GM06990 (cell line): ENCODE results near the gene INO80E.
A peak's percentile ranks its signal among the peaks of the same experiment; 100 is the strongest.
"Not testable (repeated sequence)": the region's sequence is repeated elsewhere in the genome, so short reads cannot be mapped to it uniquely, and the experiment has no call there.

Experiments used
- DNase-seq: peaks from one replicate; pipeline ENCODE4 v3.0.0-alpha.2; 2011; ENCODE audit not compliant: insufficient read length; ENCODE audit errors: extremely low read depth
- H3K27me3 ChIP-seq: replicated peaks from 2 replicates; pipeline ENCODE4 v1.6.0; 2011; ENCODE audit warnings: low read length; ENCODE audit not compliant: control insufficient read depth, insufficient read depth
- H3K36me3 ChIP-seq: 2 replicates; pipeline ENCODE4 v1.5.1; 2011; ENCODE audit warnings: low read length; ENCODE audit not compliant: control insufficient read depth, insufficient read depth
- H3K4me3 ChIP-seq: replicated peaks from 2 replicates; pipeline ENCODE4 v1.5.1; 2011; ENCODE audit warnings: low read depth, mild to moderate bottlenecking, control low read depth, low read length
- TF ChIP-seq, protein P1 (sequence below): IDR thresholded peaks from 2 replicates; pipeline ENCODE4 v1.5.1; 2011; ENCODE audit warnings: low read length, control low read depth, mild to moderate bottlenecking, inconsistent platforms; ENCODE audit not compliant: insufficient read depth, poor library complexity, severe bottlenecking

The INO80E gene

GRCh38 chr16:29959293-29959692 is 36.7 kb upstream of the INO80E start:
- TF ChIP-seq, protein P1, sequence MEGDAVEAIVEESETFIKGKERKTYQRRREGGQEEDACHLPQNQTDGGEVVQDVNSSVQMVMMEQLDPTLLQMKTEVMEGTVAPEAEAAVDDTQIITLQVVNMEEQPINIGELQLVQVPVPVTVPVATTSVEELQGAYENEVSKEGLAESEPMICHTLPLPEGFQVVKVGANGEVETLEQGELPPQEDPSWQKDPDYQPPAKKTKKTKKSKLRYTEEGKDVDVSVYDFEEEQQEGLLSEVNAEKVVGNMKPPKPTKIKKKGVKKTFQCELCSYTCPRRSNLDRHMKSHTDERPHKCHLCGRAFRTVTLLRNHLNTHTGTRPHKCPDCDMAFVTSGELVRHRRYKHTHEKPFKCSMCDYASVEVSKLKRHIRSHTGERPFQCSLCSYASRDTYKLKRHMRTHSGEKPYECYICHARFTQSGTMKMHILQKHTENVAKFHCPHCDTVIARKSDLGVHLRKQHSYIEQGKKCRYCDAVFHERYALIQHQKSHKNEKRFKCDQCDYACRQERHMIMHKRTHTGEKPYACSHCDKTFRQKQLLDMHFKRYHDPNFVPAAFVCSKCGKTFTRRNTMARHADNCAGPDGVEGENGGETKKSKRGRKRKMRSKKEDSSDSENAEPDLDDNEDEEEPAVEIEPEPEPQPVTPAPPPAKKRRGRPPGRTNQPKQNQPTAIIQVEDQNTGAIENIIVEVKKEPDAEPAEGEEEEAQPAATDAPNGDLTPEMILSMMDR, result no peak
- Histone ChIP-seq H3K27me3 (no peaks in the 10 kb centered on the region), H3K4me3 (no peak overlapping the region), H3K36me3 (no peaks in the 10 kb centered on the region; the same call in 1 of the 2 replicates)
- no peak for DNase-seq

- H3K4me3 ChIP-seq, H3K36me3 ChIP-seq, DNase-seq, H3K27me3 ChIP-seq: not testable (repeated sequence)
Measured at GRCh38 chr16:29959821-29960220, 36.2 kb upstream of the INO80E start.

GRCh38 chr16:29961127-29961478 is 34.9 kb upstream of the INO80E start:
- no peak for DNase-seq
- peak overlapping the region; percentile 88; the same call in 1 of the 2 replicates for H3K4me3 ChIP-seq
- H3K27me3 ChIP-seq, result no peaks in the 10 kb centered on the region
- TF ChIP-seq, protein P1, result no peak
- H3K36me3 ChIP-seq, result no peaks in the 10 kb centered on the region; the same call in 1 of the 2 replicates

- no peaks in the 10 kb centered on the region; the same call in 1 of the 2 replicates for H3K36me3 ChIP-seq
- TF ChIP-seq, protein P1, result peak; percentile 28
- no peaks in the 10 kb centered on the region for H3K27me3 ChIP-seq
- peak; percentile 96 for DNase-seq
- peak within 1 kb of the TSS; percentile 88 for H3K4me3 ChIP-seq
Measured at GRCh38 chr16:29961479-29962343, 34.3 kb upstream of the INO80E start, which contains the start of gene TMEM219. Gene TMEM219, plus strand, starts transcription at chr16:29962079. Its CDS starts 1,065 bp downstream, at chr16:29963144.

DNA sequence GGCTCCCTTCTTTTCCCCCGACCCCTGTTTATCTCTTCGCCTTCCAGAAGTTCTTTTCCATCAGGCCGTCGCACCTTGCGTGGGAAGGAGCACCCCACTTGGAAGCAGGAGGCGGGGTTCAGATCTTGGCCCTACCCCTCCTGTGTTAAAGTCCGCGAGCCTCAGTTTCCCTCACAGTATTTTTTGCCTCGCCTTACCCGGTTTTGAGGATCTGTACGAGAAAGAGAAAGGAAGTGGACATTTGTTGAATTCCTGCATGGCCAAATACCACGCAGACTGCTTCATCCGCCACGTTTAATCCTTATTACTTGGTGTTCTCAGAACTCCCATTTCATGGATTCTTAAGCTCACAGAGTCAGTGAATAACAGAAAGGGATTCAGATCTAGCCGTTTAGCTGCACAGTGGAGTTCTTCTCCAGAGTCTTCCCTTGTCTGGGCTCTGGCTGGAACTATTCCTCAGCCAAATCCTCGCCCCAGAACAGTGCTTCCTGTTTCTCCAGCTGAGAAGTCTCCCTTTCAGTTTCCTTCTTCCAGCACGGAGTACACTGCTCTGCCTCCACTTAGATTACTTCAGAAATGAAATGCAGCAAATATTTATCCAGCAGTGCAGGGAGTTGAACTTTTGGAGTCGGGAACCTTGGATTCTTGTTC is 33.6 kb upstream of the INO80E start:
- Histone ChIP-seq H3K27me3 (no peaks in the 10 kb centered on the region), H3K36me3 (no peaks in the 10 kb centered on the region; the same call in none of the 2 replicates), H3K4me3 (peak overlapping the region; percentile 88)
- DNase-seq, result no peak
- TF ChIP-seq, protein P1, result no peak
